Neural cell (in vitro differentiated cells): Measurements from ENCODE around the gene GFER. TPM values are rescaled to one million over a fixed set of nuclear protein-coding genes. Genes with fewer than 3 reads are reported as not detected.

Experiments used
- H2AFZ ChIP-seq: fragments of 200-600, 300-800 bp; sonication (generic), shearing (Covaris generic); 2 replicates; pipeline ENCODE4 v1.6.0; 2014; ENCODE audit warnings: low read depth, mild to moderate bottlenecking, antibody characterized with exemption, low read length, moderate library complexity
- H3F3A ChIP-seq: fragments of 200-600 bp; shearing (Covaris generic); 2 replicates; pipeline ENCODE4 v1.6.1; 2016; ENCODE audit warnings: mild to moderate bottlenecking, moderate library complexity, mixed read lengths, antibody characterized with exemption, low read length; ENCODE audit not compliant: insufficient read depth, poor library complexity, severe bottlenecking
- H3K27ac ChIP-seq: fragments of 200-600, 300-800 bp; sonication (generic), shearing (Covaris generic); 2 replicates; pipeline ENCODE4 v1.5.1; 2014; ENCODE audit warnings: mild to moderate bottlenecking, low read length, moderate library complexity
- H3K27me3 ChIP-seq: fragments of 300-800, 200-600 bp; sonication (generic), shearing (Covaris generic); 2 replicates; pipeline ENCODE4 v1.6.0; 2014; ENCODE audit warnings: mild to moderate bottlenecking, low read depth, low read length, moderate library complexity; ENCODE audit not compliant: insufficient read depth
- H3K36me3 ChIP-seq: fragments of 300-800, 200-600 bp; sonication (generic), shearing (Covaris generic); 2 replicates; pipeline ENCODE4 v1.5.1; 2014; ENCODE audit warnings: mild to moderate bottlenecking, antibody characterized with exemption, low read length, moderate library complexity; ENCODE audit not compliant: insufficient read depth
- H3K4me2 ChIP-seq: fragments of 300-800, 200-600 bp; sonication (generic), shearing (Covaris generic); 2 replicates; pipeline ENCODE4 v1.6.0; 2014; ENCODE audit warnings: mild to moderate bottlenecking, low read length
- H3K4me3 ChIP-seq: fragments of 300-800, 200-600 bp; sonication (generic), shearing (Covaris generic); 2 replicates; pipeline ENCODE4 v1.5.1; 2014; ENCODE audit warnings: mild to moderate bottlenecking, low read length, moderate library complexity
- H3K79me2 ChIP-seq: fragments of 200-600 bp; shearing (Covaris generic); replicated peaks from 2 replicates; pipeline ENCODE4 v1.6.0; 2014; ENCODE audit warnings: mild to moderate bottlenecking, low read length, moderate library complexity; ENCODE audit not compliant: insufficient read depth
- H3K9ac ChIP-seq: fragments of 300-800, 200-600 bp; sonication (generic), shearing (Covaris generic); 2 replicates; pipeline ENCODE4 v1.6.1; 2016; ENCODE audit warnings: mild to moderate bottlenecking, low read length, mixed read lengths
- H3K9me2 ChIP-seq: fragments of 200-600 bp; shearing (Covaris generic); 2 replicates; pipeline ENCODE4 v1.6.1; 2016; ENCODE audit warnings: mild to moderate bottlenecking, low read length, mixed read lengths; ENCODE audit not compliant: insufficient read depth
- H3K9me3 ChIP-seq: fragments of 200-600, 300-800 bp; sonication (generic), shearing (Covaris generic); 2 replicates; pipeline ENCODE4 v1.6.1; 2016; ENCODE audit warnings: mild to moderate bottlenecking, mixed run types, low read length, moderate library complexity, mixed read lengths
- H4K20me1 ChIP-seq: fragments of 200-600 bp; shearing (Covaris generic); 2 replicates; pipeline ENCODE4 v1.6.1; 2016; ENCODE audit warnings: mild to moderate bottlenecking, mixed run types; ENCODE audit not compliant: insufficient read depth
- CTCF ChIP-seq: fragments of 450-650 bp; IDR thresholded peaks from 2 replicates; pipeline ENCODE4 v1.5.1; 2014; ENCODE audit warnings: antibody characterized with exemption, mild to moderate bottlenecking, moderate library complexity; ENCODE audit not compliant: poor library complexity, severe bottlenecking
- EP300 ChIP-seq: fragments of 450-650 bp; conservative IDR thresholded peaks from 2 replicates; pipeline ENCODE4 v1.6.1; 2014; ENCODE audit warnings: antibody characterized with exemption, mild to moderate bottlenecking, moderate library complexity; ENCODE audit not compliant: poor library complexity, severe bottlenecking
- EZH2 ChIP-seq: fragments of 200-600, 300-800 bp; shearing (Covaris generic), sonication (generic); IDR thresholded peaks from 2 replicates; pipeline ENCODE4 v1.6.1; 2014; ENCODE audit warnings: antibody characterized with exemption, low read length, borderline replicate concordance, mild to moderate bottlenecking; ENCODE audit not compliant: insufficient read depth, poor library complexity, severe bottlenecking
- MXI1 ChIP-seq: fragments of 450-650 bp; conservative IDR thresholded peaks from 2 replicates; pipeline ENCODE4 v1.6.1; 2014; ENCODE audit warnings: antibody characterized with exemption, mild to moderate bottlenecking; ENCODE audit not compliant: poor library complexity, severe bottlenecking
- POLR2AphosphoS5 ChIP-seq: IDR thresholded peaks from 2 replicates; pipeline ENCODE4 v1.6.1; 2012
- RAD21 ChIP-seq: fragments of 450-650 bp; conservative IDR thresholded peaks from 2 replicates; pipeline ENCODE4 v1.6.1; 2014; ENCODE audit warnings: antibody characterized with exemption, mild to moderate bottlenecking, moderate library complexity
- REST ChIP-seq: IDR thresholded peaks from 2 replicates; pipeline ENCODE4 v1.6.1; 2012; ENCODE audit warnings: borderline replicate concordance
- SMC3 ChIP-seq: fragments of 450-650 bp; conservative IDR thresholded peaks from 2 replicates; pipeline ENCODE4 v1.6.1; 2014; ENCODE audit warnings: antibody characterized with exemption, mild to moderate bottlenecking, moderate library complexity; ENCODE audit not compliant: poor library complexity
- TAF1 ChIP-seq: IDR thresholded peaks from 2 replicates; pipeline ENCODE4 v1.6.1; 2012; ENCODE audit warnings: low read depth
- polyA plus RNA-seq: library from polyadenylated mRNA; depleted of rRNA; stranded (reverse); fragments of >200 nt; gene quantifications from 2 replicates; pipeline ENCODE4 v1.2.3, GENCODE V29; 2014

GFER gene
- polyA plus RNA-seq, 1 donor from 2014 or later: 37.8 TPM

- no peaks in the 10 kb centered on the region for H3K9me3 ChIP-seq
- no peaks in the 10 kb centered on the region for H3K36me3 ChIP-seq
- H3K9me2 ChIP-seq: no peaks in the 10 kb centered on the region
- TF ChIP-seq CTCF (no peak), SMC3 (peak; percentile 68), TAF1 (no peak)
- H3K4me2 ChIP-seq: peak overlapping the region; percentile 51
- peak overlapping the region; percentile 94 for H3K9ac ChIP-seq
- peak overlapping the region; percentile 86 for H3K27ac ChIP-seq
- H4K20me1 ChIP-seq: no peaks in the 10 kb centered on the region
- H3K27me3 ChIP-seq: peaks cover 29% of the 10 kb centered on the region
- no peaks in the 10 kb centered on the region for H3F3A ChIP-seq
- H2AFZ ChIP-seq: peak overlapping the region; percentile 76
- peak overlapping the region; percentile 99 for H3K4me3 ChIP-seq
- no peaks in the 10 kb centered on the region for H3K79me2 ChIP-seq
Measured at GRCh38 chr16:1982991-1983543, 926 bp upstream of the GFER start.

- H3K9ac ChIP-seq: peak overlapping the region; percentile 94
- TF ChIP-seq MXI1 (peak; percentile 4), POLR2AphosphoS5 (no peak)
- H3K4me2 ChIP-seq: peak overlapping the region; percentile 97
- H3K36me3 ChIP-seq: no peaks in the 10 kb centered on the region
- no peaks in the 10 kb centered on the region for H3K9me2 ChIP-seq
- H3K27me3 ChIP-seq: peaks cover 21% of the 10 kb centered on the region
- H3K4me3 ChIP-seq: peak overlapping the region; percentile 99
- H3K9me3 ChIP-seq: no peaks in the 10 kb centered on the region
- H3K79me2 ChIP-seq: no peaks in the 10 kb centered on the region
- H3F3A ChIP-seq: no peaks in the 10 kb centered on the region
- H2AFZ ChIP-seq: no peak overlapping the region
- H4K20me1 ChIP-seq: no peaks in the 10 kb centered on the region
- peak overlapping the region; percentile 86 for H3K27ac ChIP-seq
Measured at GRCh38 chr16:1984347-1985225, 593 bp downstream of the GFER start.

GRCh38 chr16:1985466-1986150 lies 1.6 kb downstream of the GFER start:
- peak overlapping the region; percentile 97 for H3K4me2 ChIP-seq
- H2AFZ ChIP-seq: no peak overlapping the region
- H3K9ac ChIP-seq: peak overlapping the region; percentile 94
- H3K27me3 ChIP-seq: peaks cover 16% of the 10 kb centered on the region
- no peaks in the 10 kb centered on the region for H4K20me1 ChIP-seq
- peak overlapping the region; percentile 99 for H3K4me3 ChIP-seq
- H3K9me3 ChIP-seq: no peaks in the 10 kb centered on the region
- TF ChIP-seq CTCF (no peak), TAF1 (no peak), POLR2AphosphoS5 (no peak), EZH2 (no peak), SMC3 (no peak), RAD21 (no peak), EP300 (no peak), REST (no peak), MXI1 (no peak)
- no peaks in the 10 kb centered on the region for H3K9me2 ChIP-seq
- no peaks in the 10 kb centered on the region for H3K79me2 ChIP-seq
- no peaks in the 10 kb centered on the region for H3K36me3 ChIP-seq
- no peaks in the 10 kb centered on the region for H3F3A ChIP-seq
- H3K27ac ChIP-seq: no peak overlapping the region
